ENCODE data around the gene SPRED3.
A peak's percentile ranks its signal among the peaks of the same experiment; 100 is the strongest.

SPRED3 gene

GRCh38 chr19:38383184-38383583 is 5.3 kb upstream of the SPRED3 start:
- TF ChIP-seq, protein P1, sequence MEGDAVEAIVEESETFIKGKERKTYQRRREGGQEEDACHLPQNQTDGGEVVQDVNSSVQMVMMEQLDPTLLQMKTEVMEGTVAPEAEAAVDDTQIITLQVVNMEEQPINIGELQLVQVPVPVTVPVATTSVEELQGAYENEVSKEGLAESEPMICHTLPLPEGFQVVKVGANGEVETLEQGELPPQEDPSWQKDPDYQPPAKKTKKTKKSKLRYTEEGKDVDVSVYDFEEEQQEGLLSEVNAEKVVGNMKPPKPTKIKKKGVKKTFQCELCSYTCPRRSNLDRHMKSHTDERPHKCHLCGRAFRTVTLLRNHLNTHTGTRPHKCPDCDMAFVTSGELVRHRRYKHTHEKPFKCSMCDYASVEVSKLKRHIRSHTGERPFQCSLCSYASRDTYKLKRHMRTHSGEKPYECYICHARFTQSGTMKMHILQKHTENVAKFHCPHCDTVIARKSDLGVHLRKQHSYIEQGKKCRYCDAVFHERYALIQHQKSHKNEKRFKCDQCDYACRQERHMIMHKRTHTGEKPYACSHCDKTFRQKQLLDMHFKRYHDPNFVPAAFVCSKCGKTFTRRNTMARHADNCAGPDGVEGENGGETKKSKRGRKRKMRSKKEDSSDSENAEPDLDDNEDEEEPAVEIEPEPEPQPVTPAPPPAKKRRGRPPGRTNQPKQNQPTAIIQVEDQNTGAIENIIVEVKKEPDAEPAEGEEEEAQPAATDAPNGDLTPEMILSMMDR (IDR thresholded peaks at IDR 0.05), result no peak
- no peak overlapping the region for H3K27ac ChIP-seq
- DNase-seq (ENCODE audit: low spot score), result no peak
- H3K4me3 ChIP-seq, result no peak overlapping the region

DNA sequence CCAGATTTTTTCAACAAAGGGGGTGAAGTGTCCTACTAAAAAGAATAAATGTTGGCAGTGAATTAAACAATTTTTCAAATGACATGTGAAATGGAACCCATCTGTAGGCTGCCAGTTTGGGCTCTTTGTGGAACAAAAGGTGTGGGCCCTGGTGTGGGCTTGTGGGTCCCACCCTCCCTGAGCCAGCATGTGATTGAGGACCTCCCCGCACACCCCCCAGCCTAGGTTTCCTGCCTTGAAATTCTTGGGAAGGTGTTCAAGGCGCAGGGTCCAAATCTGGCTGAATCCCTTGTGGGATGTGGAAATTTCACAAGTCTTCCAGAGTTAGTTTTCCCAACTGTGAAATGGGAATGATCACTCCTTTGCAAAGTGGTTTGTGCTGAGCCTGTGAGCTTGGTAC is 4.8 kb upstream of the SPRED3 start:
- TF ChIP-seq, protein P1 (IDR thresholded peaks at IDR 0.05), result no peak
- Histone ChIP-seq H3K4me3 (no peak overlapping the region), H3K27ac (no peak overlapping the region)
- DNase-seq (ENCODE audit: low spot score), result no peak

- no peak overlapping the region for H3K4me3 ChIP-seq
- TF ChIP-seq, protein P1 (IDR thresholded peaks at IDR 0.05), result no peak
- no peak for DNase-seq (ENCODE audit: low spot score)
- H3K27ac ChIP-seq, result no peak overlapping the region
These were observed 4.1 kb upstream of the SPRED3 start for GRCh38 chr19:38384209-38385027.

DNA sequence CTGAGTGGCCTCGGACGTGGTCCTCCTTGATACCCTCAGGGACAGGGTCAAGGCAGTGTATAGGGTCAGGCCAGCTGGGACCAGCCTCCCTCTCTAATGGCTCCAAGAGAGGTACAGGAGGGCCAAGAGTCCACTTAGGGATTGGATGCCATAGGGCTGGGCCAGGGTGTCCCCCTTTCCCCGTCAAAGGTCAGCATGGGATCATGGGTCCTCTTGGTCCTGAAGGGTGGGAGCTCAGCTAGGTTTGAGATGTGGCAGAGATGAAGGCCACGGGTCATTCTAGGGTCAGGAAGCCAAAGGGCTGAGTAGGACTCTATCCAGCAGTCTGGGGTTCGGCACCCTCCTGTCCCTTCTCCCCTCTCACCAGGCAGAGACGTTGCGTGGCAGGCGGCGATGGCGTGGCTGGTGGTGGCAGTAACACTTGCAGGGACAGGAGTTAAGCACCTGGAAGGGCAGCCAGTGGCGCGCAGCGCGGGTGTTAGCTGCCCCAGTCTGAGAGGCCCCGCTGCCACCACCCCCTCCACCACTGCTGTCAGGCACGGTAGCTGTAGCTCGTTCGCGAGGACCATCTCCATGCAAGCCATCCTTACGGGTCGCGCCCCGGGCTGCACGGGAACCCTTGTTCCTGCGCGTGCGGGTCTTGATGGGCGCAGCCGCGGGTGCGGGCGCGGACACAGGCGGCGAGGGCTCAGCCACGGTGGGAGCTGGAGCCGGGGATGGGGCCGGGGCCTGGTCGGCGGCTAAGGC is 3.3 kb upstream of the SPRED3 start:
- Histone ChIP-seq H3K4me3 (no peak overlapping the region), H3K27ac (no peak overlapping the region)
- no peak for DNase-seq (ENCODE audit: low spot score)
- TF ChIP-seq, protein P1 (IDR thresholded peaks at IDR 0.05), result no peak

- no peak overlapping the region for H3K27ac ChIP-seq
- H3K4me3 ChIP-seq, result no peak overlapping the region
- DNase-seq (ENCODE audit: low spot score), result no peak
- TF ChIP-seq, protein P1 (IDR thresholded peaks at IDR 0.05), result no peak
These were observed 2.7 kb upstream of the SPRED3 start for GRCh38 chr19:38385804-38386257.

DNA sequence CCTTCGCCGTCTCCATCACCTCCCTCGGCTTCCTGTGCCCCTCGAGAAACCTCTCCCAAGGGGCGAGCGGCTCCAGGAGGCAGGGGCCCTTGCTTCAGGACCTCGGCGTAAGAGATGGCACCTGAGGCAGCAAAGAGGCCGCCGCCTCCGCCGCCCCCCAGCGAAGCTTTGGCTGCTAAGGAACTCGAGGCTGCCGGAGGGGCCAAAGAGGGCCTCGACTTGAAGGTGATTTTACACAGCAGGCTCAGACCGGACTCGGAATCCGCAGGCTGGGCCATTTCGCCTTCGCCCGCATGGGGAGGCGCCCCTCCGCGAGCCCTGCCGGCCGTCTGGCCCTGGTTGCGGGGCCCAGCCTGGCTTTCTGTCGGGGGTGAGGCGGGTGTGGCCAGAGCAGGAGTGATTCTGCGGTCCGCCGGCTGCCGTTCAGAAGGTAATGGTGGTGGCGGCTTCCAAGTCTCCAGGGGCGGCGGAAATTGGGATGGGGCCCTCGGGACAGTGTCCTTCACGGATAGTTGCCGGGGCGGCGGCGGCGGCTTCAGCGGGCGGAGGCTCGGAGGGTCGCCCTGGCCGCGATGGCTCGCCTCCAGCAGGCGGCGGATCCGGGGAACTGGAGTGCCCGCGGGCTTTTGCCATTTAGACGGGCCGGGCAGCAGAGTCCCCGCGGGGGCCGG is 2.1 kb upstream of the SPRED3 start:
- DNase-seq (ENCODE audit: low spot score), result no peak
- TF ChIP-seq, protein P1 (IDR thresholded peaks at IDR 0.05), result no peak
- Histone ChIP-seq H3K27ac (no peak overlapping the region), H3K4me3 (peak overlapping the region; percentile 80)
